ENCODE data around the gene CXorf38.
A peak's percentile ranks its signal among the peaks of the same experiment; 100 is the strongest.
"Not testable (repeated sequence)": the region's sequence is repeated elsewhere in the genome, so short reads cannot be mapped to it uniquely, and the experiment has no call there.

CXorf38 gene

GRCh38 chrX:40625294-40625693, 22.1 kb downstream of the CXorf38 start:
- no peak for DNase-seq

GRCh38 chrX:40623665-40624064, 23.7 kb downstream of the CXorf38 start:
- no peak for DNase-seq

- DNase-seq: no peak
Observed at GRCh38 chrX:40623139-40623536, 24.2 kb downstream of the CXorf38 start, which contains the start of gene MPC1L. Gene MPC1L, plus strand, starts transcription at chrX:40623428. Its CDS starts 138 bp downstream, at chrX:40623566.

GRCh38 chrX:40622479-40623138, 24.8 kb downstream of the CXorf38 start:
- no peak for DNase-seq

GRCh38 chrX:40617566-40617965, 29.8 kb downstream of the CXorf38 start:
- no peak for DNase-seq

- DNase-seq: no peak
Observed at GRCh38 chrX:40615976-40616375, 31.4 kb downstream of the CXorf38 start.

- no peak for DNase-seq
Observed at GRCh38 chrX:40612511-40612910, 34.9 kb downstream of the CXorf38 start.

GRCh38 chrX:40607381-40607780, 40.0 kb downstream of the CXorf38 start:
- DNase-seq: no peak

- no peak for DNase-seq
Observed at GRCh38 chrX:40603446-40603845, 43.9 kb downstream of the CXorf38 start.

GRCh38 chrX:40589616-40590321, 57.6 kb downstream of the CXorf38 start:
- not testable (repeated sequence) for DNase-seq

- not testable (repeated sequence) for DNase-seq
Observed at GRCh38 chrX:40587623-40588022, 59.7 kb downstream of the CXorf38 start.

- DNase-seq: no peak
Observed at GRCh38 chrX:40582811-40583210, 64.5 kb downstream of the CXorf38 start.

GRCh38 chrX:40582178-40582577, 65.2 kb downstream of the CXorf38 start:
- not testable (repeated sequence) for DNase-seq

GRCh38 chrX:40581336-40581920, 65.9 kb downstream of the CXorf38 start:
- no peak for DNase-seq

GRCh38 chrX:40580537-40581335, 66.6 kb downstream of the CXorf38 start, which contains the start of gene ATP6AP2:
Gene ATP6AP2, plus strand, starts transcription at chrX:40580970. Its CDS starts 96 bp downstream, at chrX:40581066.
- peak; percentile 82 for DNase-seq

GRCh38 chrX:40579900-40580536, 67.3 kb downstream of the CXorf38 start:
- no peak for DNase-seq

GRCh38 chrX:40579141-40579540, 68.2 kb downstream of the CXorf38 start:
- DNase-seq: no peak

GRCh38 chrX:40578039-40578695, 69.2 kb downstream of the CXorf38 start:
- DNase-seq: no peak
